Endodermal cell (in vitro differentiated cells): ENCODE results near the gene ADCY10. TPM values are rescaled to one million over a fixed set of nuclear protein-coding genes. Genes with fewer than 3 reads are reported as not detected.

Experiments
- DNase-seq: peaks from one replicate; pipeline ENCODE4 v3.0.0-alpha.2; 2017
- H3K27ac ChIP-seq: 2 replicates; pipeline ENCODE4 v1.5.1; 2013; ENCODE audit warnings: mild to moderate bottlenecking, low read depth, low read length, moderate library complexity
- H3K27me3 ChIP-seq: 2 replicates; pipeline ENCODE4 v1.6.1; 2013; ENCODE audit warnings: mild to moderate bottlenecking, low read length, moderate library complexity; ENCODE audit not compliant: insufficient read depth, control insufficient read depth, poor library complexity, severe bottlenecking
- H3K36me3 ChIP-seq: 2 replicates; pipeline ENCODE4 v1.7.0; 2013; ENCODE audit warnings: mild to moderate bottlenecking, low read length, moderate library complexity; ENCODE audit not compliant: control insufficient read depth, insufficient read depth
- H3K4me1 ChIP-seq: one replicate; pipeline ENCODE4 v1.7.0; 2013; ENCODE audit warnings: low read length; ENCODE audit not compliant: control insufficient read depth, insufficient read depth
- H3K4me3 ChIP-seq: 2 replicates; pipeline ENCODE4 v1.5.1; 2013; ENCODE audit warnings: mild to moderate bottlenecking, low read length, moderate library complexity
- H3K9ac ChIP-seq: 2 replicates; pipeline ENCODE4 v1.6.1; 2013; ENCODE audit warnings: mild to moderate bottlenecking, low read length, moderate library complexity; ENCODE audit not compliant: poor library complexity, severe bottlenecking; ENCODE audit errors: extremely low read depth
- H3K9me3 ChIP-seq: 2 replicates; pipeline ENCODE4 v1.6.1; 2013; ENCODE audit warnings: mild to moderate bottlenecking, low read length, moderate library complexity; ENCODE audit not compliant: control insufficient read depth
- H3K27ac Mint-ChIP-seq: 2 replicates; pipeline ENCODE4 v1.8.0; 2020; ENCODE audit warnings: mixed read lengths
- H3K27me3 Mint-ChIP-seq: 2 replicates; pipeline ENCODE4 v1.8.0; 2021; ENCODE audit warnings: mild to moderate bottlenecking, mixed read lengths; ENCODE audit not compliant: insufficient read depth
- H3K36me3 Mint-ChIP-seq: 2 replicates; pipeline ENCODE4 v1.8.0; 2020; ENCODE audit warnings: low read depth, mixed read lengths
- H3K4me1 Mint-ChIP-seq: 2 replicates; pipeline ENCODE4 v1.8.0; 2020; ENCODE audit warnings: mixed read lengths
- H3K4me3 Mint-ChIP-seq: 2 replicates; pipeline ENCODE4 v1.8.0; 2020; ENCODE audit warnings: mild to moderate bottlenecking, moderate library complexity, mixed read lengths
- H3K9me3 Mint-ChIP-seq: 2 replicates; pipeline ENCODE4 v1.8.0; 2020; ENCODE audit warnings: mild to moderate bottlenecking, mixed read lengths
- WGBS, 2 experiments: methylation state at CpG; one replicate each; pipeline versions ENCODE4 v1.1.5 to v1.1.7; 2013; ENCODE audit warnings: missing lambda C conversion rate in 2 of 2, mixed read lengths in 1 of 2; ENCODE audit not compliant: insufficient coverage in 1 of 2, insufficient read length in 1 of 2; 5-methylcytosine and 5-hydroxymethylcytosine counted together
- total RNA-seq, 2 donors: library from RNA; stranded (reverse); fragmentation: NEBNext Ultra II Directional in 1 of 2; extraction: Animal tissue kit (Norgen Biotek cat#: 25700) in 1 of 2; gene quantifications; 2 replicates in 1 of 2; 3 replicates in 1 of 2; pipeline ENCODE4 v1.2.1, GENCODE V29; 2021
- TF ChIP-seq, protein P1 (sequence below): fragments of 200-600 bp; sonication (generic); conservative IDR thresholded peaks from 2 replicates; pipeline ENCODE4 v1.5.0; 2021; ENCODE audit warnings: antibody characterized with exemption, mild to moderate bottlenecking

ADCY10 gene
- total RNA-seq, 2 donors from 2014 or later = 0.13 TPM; not detected in 1

DNA sequence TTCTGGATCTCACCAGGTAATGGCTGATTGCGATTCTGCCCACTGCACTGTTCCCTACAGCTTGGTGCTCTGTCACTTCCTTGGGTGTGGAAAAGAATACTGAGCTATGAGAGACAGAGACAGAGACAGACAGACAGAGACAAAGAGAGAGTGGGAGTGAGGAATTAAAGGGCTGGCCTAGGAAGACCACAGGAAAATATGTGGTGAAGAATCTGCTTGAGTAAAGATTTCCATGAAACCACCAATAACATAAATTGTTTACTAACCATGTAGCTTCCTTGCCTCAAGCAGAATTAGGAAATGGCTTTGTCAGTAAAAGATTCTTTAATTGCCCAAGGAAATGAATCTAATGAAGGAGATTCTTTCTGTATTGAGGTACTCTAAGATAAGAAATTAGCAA, 137.8 kb downstream of the ADCY10 start:
- no peak overlapping the region for H3K27ac ChIP-seq
- H3K4me3 ChIP-seq = no peak overlapping the region
- Mint-ChIP-seq H3K27me3 (no peaks in the 10 kb centered on the region), H3K4me3 (no peak overlapping the region), H3K36me3 (peaks cover 86% of the 10 kb centered on the region), H3K4me1 (peaks cover 1% of the 10 kb centered on the region), H3K9me3 (peaks cover 10% of the 10 kb centered on the region), H3K27ac (no peak overlapping the region)
- 90 to 100% methylated on average over 1 of the region's 1 CpG for WGBS, 2 experiments
- TF ChIP-seq, protein P1, sequence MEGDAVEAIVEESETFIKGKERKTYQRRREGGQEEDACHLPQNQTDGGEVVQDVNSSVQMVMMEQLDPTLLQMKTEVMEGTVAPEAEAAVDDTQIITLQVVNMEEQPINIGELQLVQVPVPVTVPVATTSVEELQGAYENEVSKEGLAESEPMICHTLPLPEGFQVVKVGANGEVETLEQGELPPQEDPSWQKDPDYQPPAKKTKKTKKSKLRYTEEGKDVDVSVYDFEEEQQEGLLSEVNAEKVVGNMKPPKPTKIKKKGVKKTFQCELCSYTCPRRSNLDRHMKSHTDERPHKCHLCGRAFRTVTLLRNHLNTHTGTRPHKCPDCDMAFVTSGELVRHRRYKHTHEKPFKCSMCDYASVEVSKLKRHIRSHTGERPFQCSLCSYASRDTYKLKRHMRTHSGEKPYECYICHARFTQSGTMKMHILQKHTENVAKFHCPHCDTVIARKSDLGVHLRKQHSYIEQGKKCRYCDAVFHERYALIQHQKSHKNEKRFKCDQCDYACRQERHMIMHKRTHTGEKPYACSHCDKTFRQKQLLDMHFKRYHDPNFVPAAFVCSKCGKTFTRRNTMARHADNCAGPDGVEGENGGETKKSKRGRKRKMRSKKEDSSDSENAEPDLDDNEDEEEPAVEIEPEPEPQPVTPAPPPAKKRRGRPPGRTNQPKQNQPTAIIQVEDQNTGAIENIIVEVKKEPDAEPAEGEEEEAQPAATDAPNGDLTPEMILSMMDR = no peak
- no peak for DNase-seq
- H3K27me3 ChIP-seq = no peaks in the 10 kb centered on the region
- no peaks in the 10 kb centered on the region for H3K4me1 ChIP-seq
- peaks cover 23% of the 10 kb centered on the region for H3K9me3 ChIP-seq
- no peak overlapping the region for H3K9ac ChIP-seq
- peaks cover 78% of the 10 kb centered on the region for H3K36me3 ChIP-seq

GRCh38 chr1:167775178-167775577, 138.8 kb downstream of the ADCY10 start:
- WGBS, 2 experiments = 91 to 100% methylated on average over 1 to 2 of the region's 2 CpGs
- DNase-seq = no peak
- no peak overlapping the region for H3K27ac ChIP-seq
- TF ChIP-seq, protein P1 = no peak
- Mint-ChIP-seq H3K27me3 (no peaks in the 10 kb centered on the region), H3K4me3 (no peak overlapping the region), H3K36me3 (peaks cover 83% of the 10 kb centered on the region), H3K9me3 (peaks cover 6% of the 10 kb centered on the region), H3K27ac (no peak overlapping the region), H3K4me1 (peaks cover 10% of the 10 kb centered on the region)
- no peaks in the 10 kb centered on the region for H3K27me3 ChIP-seq
- H3K4me3 ChIP-seq = no peak overlapping the region
- H3K4me1 ChIP-seq = no peaks in the 10 kb centered on the region
- peaks cover 69% of the 10 kb centered on the region for H3K36me3 ChIP-seq
- peaks cover 14% of the 10 kb centered on the region for H3K9me3 ChIP-seq
- H3K9ac ChIP-seq = no peak overlapping the region

DNA sequence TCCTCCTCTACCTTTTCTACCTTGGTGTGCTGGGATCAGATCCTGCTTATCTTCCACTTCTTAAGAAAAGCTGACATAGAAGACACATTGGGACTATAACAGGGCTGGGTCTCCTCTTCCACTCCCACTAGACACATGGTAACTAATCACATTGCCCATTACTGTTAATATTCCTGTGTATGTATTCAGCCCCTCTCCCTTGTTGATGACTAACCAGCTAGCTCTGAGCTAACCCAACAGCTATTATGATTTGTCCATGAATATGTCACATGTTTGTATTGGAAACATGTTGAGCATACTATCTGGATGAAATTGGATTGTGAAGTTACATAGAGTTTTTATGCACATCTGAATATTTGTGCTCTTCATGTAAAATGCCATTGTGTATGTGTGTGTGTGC, 139.2 kb downstream of the ADCY10 start:
- H3K36me3 ChIP-seq = peaks cover 64% of the 10 kb centered on the region
- TF ChIP-seq, protein P1 = no peak

More for the DNA sequence above, 139.2 kb downstream of the ADCY10 start:
- H3K27ac ChIP-seq = no peak overlapping the region
- Mint-ChIP-seq H3K36me3 (peaks cover 81% of the 10 kb centered on the region), H3K27ac (no peak overlapping the region), H3K9me3 (peaks cover 6% of the 10 kb centered on the region), H3K27me3 (no peaks in the 10 kb centered on the region), H3K4me3 (no peak overlapping the region), H3K4me1 (peaks cover 14% of the 10 kb centered on the region)
- no peak overlapping the region for H3K4me3 ChIP-seq
- H3K9me3 ChIP-seq = peaks cover 9% of the 10 kb centered on the region
- H3K4me1 ChIP-seq = no peaks in the 10 kb centered on the region
- no peak overlapping the region for H3K9ac ChIP-seq
- no peaks in the 10 kb centered on the region for H3K27me3 ChIP-seq
- DNase-seq = no peak
